Caco-2 (cell line): ENCODE results near the gene MREG. TPM values are rescaled to one million over a fixed set of nuclear protein-coding genes. Genes with fewer than 3 reads are reported as not detected.

Experiments used
- Bru-seq: library from RNA; stranded (reverse); fragments of 400-500 nt; gene quantifications from one replicate; lab custom pipeline; 2021; lab: Mats Ljungman, UMichigan
- BruChase-seq, 2 experiments: library from RNA; stranded (reverse); fragments of 400-500 nt; gene quantifications; one replicate each; lab custom pipeline; 2021; lab: Mats Ljungman, UMichigan
- BruUV-seq: library from RNA; stranded (reverse); fragments of 400-500 nt; replicated peaks from 2 replicates; lab custom pipeline; 2021; lab: Mats Ljungman, UMichigan
- CTCF ChIA-PET: fragments of 300-600 bp; sonication (Branson Sonifier 250); formaldehyde crosslinking; loops from one replicate; lab custom pipeline; 2022; ENCODE audit warnings: antibody characterized with exemption; lab: Charles Lee
- POLR2A ChIA-PET: fragments of 300-600 bp; sonication (Branson Sonifier 250); formaldehyde crosslinking; loops from one replicate; lab custom pipeline; 2022; ENCODE audit warnings: antibody characterized with exemption; lab: Charles Lee
- DNase-seq, 2 experiments: peaks; one replicate each; pipeline versions ENCODE4 v3.0.0 to v3.0.0-alpha.2; 2020 to 2022
- H3K27me3 ChIP-seq: replicated peaks from 2 replicates; pipeline ENCODE4 v1.6.0; 2011; ENCODE audit warnings: low read length; ENCODE audit not compliant: control insufficient read depth, insufficient read depth
- H3K36me3 ChIP-seq: 2 replicates; pipeline ENCODE4 v1.5.1; 2011; ENCODE audit warnings: low read length; ENCODE audit not compliant: control insufficient read depth, insufficient read depth
- H3K4me1 ChIP-seq: fragments of 250-450 bp; sonication (Bioruptor Pico); 2 replicates; pipeline ENCODE4 v1.5.1; 2020; ENCODE audit warnings: mild to moderate bottlenecking
- H3K4me3 ChIP-seq: 2 replicates; pipeline ENCODE4 v1.5.1; 2011; ENCODE audit warnings: low read depth, mild to moderate bottlenecking, control low read depth, low read length
- H3K9me3 ChIP-seq: fragments of 250-450 bp; sonication (Bioruptor Pico); 2 replicates; pipeline ENCODE4 v1.5.1; 2020; ENCODE audit warnings: mild to moderate bottlenecking, moderate library complexity
- H3K27ac Mint-ChIP-seq: one replicate; pipeline ENCODE4 v1.8.0; 2022; ENCODE audit warnings: mixed read lengths; ENCODE audit not compliant: unreplicated experiment
- H3K27me3 Mint-ChIP-seq: one replicate; pipeline ENCODE4 v1.8.0; 2022; ENCODE audit warnings: mixed read lengths; ENCODE audit not compliant: insufficient read depth, unreplicated experiment
- H3K36me3 Mint-ChIP-seq: one replicate; pipeline ENCODE4 v1.8.0; 2022; ENCODE audit warnings: mild to moderate bottlenecking, mixed read lengths; ENCODE audit not compliant: insufficient read depth, unreplicated experiment
- H3K4me1 Mint-ChIP-seq: one replicate; pipeline ENCODE4 v1.8.0; 2022; ENCODE audit warnings: low read depth, mixed read lengths; ENCODE audit not compliant: unreplicated experiment
- H3K4me3 Mint-ChIP-seq: one replicate; pipeline ENCODE4 v1.8.0; 2022; ENCODE audit warnings: mild to moderate bottlenecking, moderate library complexity, mixed read lengths; ENCODE audit not compliant: unreplicated experiment
- H3K9me3 Mint-ChIP-seq: one replicate; pipeline ENCODE4 v1.8.0; 2022; ENCODE audit warnings: mixed read lengths; ENCODE audit not compliant: unreplicated experiment
- CTCF ChIP-seq, 2 experiments: fragments of 200-600 bp in 1 of 2; IDR thresholded peaks; 1 replicate in 1 of 2; 2 replicates in 1 of 2; pipeline versions ENCODE4 v1.5.1 to v1.8.0; 2011 to 2022; ENCODE audit warnings: antibody characterized with exemption in 1 of 2, control low read depth in 1 of 2, inconsistent platforms in 1 of 2, low read depth in 1 of 2, low read length in 1 of 2, mild to moderate bottlenecking in 1 of 2, moderate library complexity in 1 of 2; ENCODE audit not compliant: insufficient read depth in 1 of 2, severe bottlenecking in 1 of 2, unreplicated experiment in 1 of 2
- intact Hi-C: fragments of 100-400 bp; cut with micrococcal nuclease; formaldehyde crosslinking; loops from one replicate; pipeline ENCODE4 v1.10.0; 2022; ENCODE audit not compliant: unreplicated experiment
- long read RNA-seq: library from polyadenylated mRNA; stranded (forward); transcript quantifications from one replicate; pipeline ENCODE4 v2.0.0, GENCODE V29; 2022
- total RNA-seq: library from RNA; stranded (reverse); gene quantifications from 2 replicates; pipeline ENCODE4 v1.2.3, GENCODE V29; 2022

MREG gene
- total RNA-seq (41.7 and 43.8 TPM in 2 replicates), Bru-seq, nascent RNA (percentile 87 among the genes with signal in this experiment), BruChase-seq, experiment 1, labeled RNA remaining after a 2-hour chase (percentile 79 among the genes with signal in this experiment), BruChase-seq, experiment 2, labeled RNA remaining after a 6-hour chase (percentile 84 among the genes with signal in this experiment)
- long read RNA-seq, transcript MREG-201 (5 exons, 1,314 nt), result major isoform, 9 of 19 reads
- long read RNA-seq, partial matches to known transcripts, result 2 of 19 reads
- long read RNA-seq, other reads (novel, unspliced or antisense), result 8 of 19 reads

DNA sequence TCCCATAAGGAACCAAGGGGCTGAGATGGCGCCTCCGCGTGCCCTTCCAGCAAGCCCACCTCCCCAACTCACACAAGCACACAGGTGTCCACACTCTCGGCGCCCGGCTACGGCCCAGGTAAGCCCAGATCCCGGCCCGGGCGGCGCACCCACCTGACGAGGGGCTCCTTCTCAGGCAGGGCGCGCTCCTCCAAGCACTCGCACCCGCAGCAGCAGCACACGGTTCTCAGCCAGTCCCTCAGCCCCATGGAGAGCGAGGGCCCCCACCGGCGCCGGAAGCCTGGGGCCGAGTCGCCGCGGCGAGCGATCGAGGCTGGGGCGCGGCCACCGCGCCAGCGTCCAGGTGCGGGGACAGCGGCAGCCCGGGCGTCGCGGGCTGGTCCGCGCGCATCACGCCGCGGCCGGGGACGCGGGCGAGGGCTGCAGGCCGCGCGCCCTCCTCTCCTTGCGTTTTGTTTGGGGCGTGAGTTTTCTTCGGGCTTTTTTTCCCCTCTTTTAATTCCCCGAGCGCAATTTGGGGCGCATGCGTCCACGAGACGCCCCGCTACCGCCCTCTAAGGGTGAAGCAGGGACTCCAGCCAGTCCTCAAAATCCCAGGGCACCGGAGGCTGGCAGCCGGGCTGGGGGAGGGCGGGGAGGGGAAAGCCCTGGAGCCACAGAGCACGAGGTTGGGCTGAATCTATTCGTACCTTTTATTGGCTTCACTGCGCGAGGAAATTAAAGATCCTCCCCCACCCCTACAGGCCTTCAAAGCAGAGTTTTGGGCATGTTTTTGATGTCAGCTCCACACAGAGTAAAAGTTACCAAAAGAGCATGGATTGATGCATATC lies at the start of gene MREG:
Gene MREG, minus strand, starts transcription at position 472 of the 830 bp plus-strand sequence. Its CDS starts 224 bp downstream, at position 248.
- TF ChIP-seq CTCF (IDR thresholded peaks at IDR 0.05; ENCODE audit: insufficient read depth in 1 of 2, low read depth in 1 of 2, low read length in 1 of 2, severe bottlenecking in 1 of 2, unreplicated experiment in 1 of 2), result peak; percentile 70 to 93
- Mint-ChIP-seq H3K4me3 (peak within 1 kb of the TSS; percentile 84), H3K27me3 (no peaks in the 10 kb centered on the region), H3K4me1 (peaks cover 26% of the 10 kb centered on the region), H3K27ac (peak within 1 kb of the TSS; percentile 88), H3K9me3 (no peaks in the 10 kb centered on the region), H3K36me3 (no peaks in the 10 kb centered on the region)
- peaks cover 8% of the 10 kb centered on the region for H3K4me1 ChIP-seq
- POLR2A ChIA-PET, result interaction anchor here (1.3 kb wide), 1 partner anchor 101 kb away, joined by 3 read pairs; no protein-coding TSS in a partner anchor
- H3K9me3 ChIP-seq, result no peaks in the 10 kb centered on the region
- no peaks in the 10 kb centered on the region for H3K27me3 ChIP-seq
- BruUV-seq, result no TSS peak
- peak within 1 kb of the TSS; percentile 97 for H3K4me3 ChIP-seq
- intact Hi-C loops, result loop anchor here (1.0 to 5.0 kb wide), 4 partner anchors 10 to 576 kb away; partner anchors contain the start of gene FN1
- H3K36me3 ChIP-seq, result 0 out of 2 replicates have a peak, but pooled peaks cover 2% of the 10 kb centered on the region
- CTCF ChIA-PET, result interaction anchor here (1.0 to 2.4 kb wide), 3 partner anchors 8 to 16 kb away, joined by 4 to 8 read pairs (median 5); no protein-coding TSS in a partner anchor
- DNase-seq, result peak; percentile 87 to 91

- peak in 1 of 2 experiments; percentile 31 for TF ChIP-seq CTCF (IDR thresholded peaks at IDR 0.05; ENCODE audit: insufficient read depth in 1 of 2, low read depth in 1 of 2, low read length in 1 of 2, severe bottlenecking in 1 of 2, unreplicated experiment in 1 of 2)
- ChIA-PET CTCF (no interaction called here), POLR2A (no interaction called here)
- Histone ChIP-seq H3K4me3 (no peak overlapping the region), H3K27me3 (no peaks in the 10 kb centered on the region), H3K36me3 (peaks cover 1% of the 10 kb centered on the region; the same call in 1 of the 2 replicates), H3K4me1 (peaks cover 14% of the 10 kb centered on the region), H3K9me3 (no peaks in the 10 kb centered on the region)
- Mint-ChIP-seq H3K9me3 (no peaks in the 10 kb centered on the region), H3K27ac (no peak overlapping the region), H3K4me3 (no peak overlapping the region), H3K27me3 (no peaks in the 10 kb centered on the region), H3K4me1 (peaks cover 5% of the 10 kb centered on the region), H3K36me3 (peaks cover 11% of the 10 kb centered on the region)
- BruUV-seq, result no TSS peak
- intact Hi-C loops, result loop anchor here (1.0 kb wide), 1 partner anchor 26 kb away; no protein-coding TSS in a partner anchor
- DNase-seq, result no peak
Measured at GRCh38 chr2:216059233-216059834, 46.0 kb upstream of the MREG start.
